Smooth muscle cell (in vitro differentiated cells): ENCODE data around the gene PCGF2. TPM values are rescaled to one million over a fixed set of nuclear protein-coding genes. Genes with fewer than 3 reads are reported as not detected.

ENCODE experiments used
- DNase-seq: peaks from one replicate; lab custom pipeline; 2025; ENCODE audit not compliant: unreplicated experiment; lab: John Stamatoyannopoulos, UW
- H2AFZ ChIP-seq: fragments of 200-600 bp; sonication (generic); 2 replicates; pipeline ENCODE4 v1.6.0; 2016; ENCODE audit warnings: antibody characterized with exemption, low read depth, mild to moderate bottlenecking
- H3F3A ChIP-seq: fragments of 200-600 bp; sonication (generic); 2 replicates; pipeline ENCODE4 v1.6.0; 2017; ENCODE audit warnings: antibody characterized with exemption, low read depth
- H3K27ac ChIP-seq: fragments of 200-600 bp; sonication (generic); 2 replicates; pipeline ENCODE4 v1.5.1; 2016; ENCODE audit warnings: low read depth, mild to moderate bottlenecking
- H3K27me3 ChIP-seq: fragments of 200-600 bp; sonication (generic); 2 replicates; pipeline ENCODE4 v1.6.1; 2016; ENCODE audit warnings: low read depth, mild to moderate bottlenecking
- H3K36me3 ChIP-seq: fragments of 200-600 bp; sonication (generic); 2 replicates; pipeline ENCODE4 v1.5.1; 2016; ENCODE audit warnings: low read depth
- H3K4me1 ChIP-seq: fragments of 200-600 bp; sonication (generic); 2 replicates; pipeline ENCODE4 v1.5.1; 2016; ENCODE audit warnings: low read depth
- H3K4me2 ChIP-seq: fragments of 200-600 bp; sonication (generic); 2 replicates; pipeline ENCODE4 v1.6.0; 2016; ENCODE audit warnings: mild to moderate bottlenecking
- H3K4me3 ChIP-seq: fragments of 200-600 bp; sonication (generic); 2 replicates; pipeline ENCODE4 v1.5.1; 2016; ENCODE audit warnings: mild to moderate bottlenecking
- H3K79me2 ChIP-seq: fragments of 200-600 bp; sonication (generic); 2 replicates; pipeline ENCODE4 v1.6.0; 2016; ENCODE audit warnings: low read depth, mild to moderate bottlenecking
- H3K9ac ChIP-seq: fragments of 200-600 bp; sonication (generic); 2 replicates; pipeline ENCODE4 v1.6.0; 2016; ENCODE audit warnings: low read depth
- H3K9me3 ChIP-seq: fragments of 200-600 bp; sonication (generic); replicated peaks from 2 replicates; pipeline ENCODE4 v1.5.1; 2016; ENCODE audit warnings: low read depth
- H4K20me1 ChIP-seq: fragments of 200-600 bp; sonication (generic); 2 replicates; pipeline ENCODE4 v1.6.0; 2016; ENCODE audit warnings: low read depth
- CTCF ChIP-seq: fragments of 200-600 bp; sonication (generic); IDR thresholded peaks from 2 replicates; pipeline ENCODE4 v1.5.1; 2017; ENCODE audit warnings: borderline replicate concordance, mild to moderate bottlenecking, antibody characterized with exemption; ENCODE audit not compliant: insufficient read depth, poor library complexity, severe bottlenecking
- WGBS: methylation state at CpG from one replicate; pipeline ENCODE4 v1.1.7; 2016; ENCODE audit warnings: low lambda C conversion rate; 5-methylcytosine and 5-hydroxymethylcytosine counted together
- polyA plus RNA-seq: library from polyadenylated mRNA; unstranded; fragments of >200 nt; fragmentation: Nextera tagmentation; extraction: Ambion mirVana; gene quantifications from 2 replicates; pipeline ENCODE4 v1.2.1, GENCODE V29; 2016
- total RNA-seq: library from RNA; depleted of rRNA; stranded (reverse); fragments of >200 nt; gene quantifications from 2 replicates; pipeline ENCODE4 v1.2.3, GENCODE V29; 2014

Gene PCGF2
- total and polyA plus RNA-seq, 2 experiments from 2014 or later: 6.1 to 11.6 TPM

GRCh38 chr17:38751144-38751807, 3.1 kb upstream of the PCGF2 start:
- H3K27ac ChIP-seq: no peak overlapping the region
- WGBS: 3% methylated on average over 10 of the region's 10 CpGs
- peaks cover 11% of the 10 kb centered on the region for H3F3A ChIP-seq
- H3K36me3 ChIP-seq: no peaks in the 10 kb centered on the region
- no peak for TF ChIP-seq CTCF
- H3K9me3 ChIP-seq: no peaks in the 10 kb centered on the region
- peak overlapping the region; percentile 72 for H3K4me3 ChIP-seq
- no peak overlapping the region for H3K9ac ChIP-seq
- H2AFZ ChIP-seq: peak overlapping the region; percentile 64
- H3K79me2 ChIP-seq: peaks cover 38% of the 10 kb centered on the region
- H3K27me3 ChIP-seq: peaks cover 6% of the 10 kb centered on the region
- H3K4me1 ChIP-seq: peaks cover 27% of the 10 kb centered on the region
- no peak for DNase-seq
- H3K4me2 ChIP-seq: peak overlapping the region; percentile 98
- H4K20me1 ChIP-seq: peaks cover 11% of the 10 kb centered on the region

GRCh38 chr17:38750312-38751121, 2.4 kb upstream of the PCGF2 start:
- Histone ChIP-seq H3K4me1 (peaks cover 33% of the 10 kb centered on the region), H4K20me1 (peaks cover 18% of the 10 kb centered on the region), H3K27me3 (peaks cover 6% of the 10 kb centered on the region), H3K9me3 (no peaks in the 10 kb centered on the region), H3K27ac (no peak overlapping the region), H3K79me2 (peaks cover 46% of the 10 kb centered on the region), H3K4me2 (peak overlapping the region; percentile 98), H3F3A (peaks cover 11% of the 10 kb centered on the region), H3K9ac (no peak overlapping the region), H3K4me3 (peak overlapping the region; percentile 72), H2AFZ (peak overlapping the region; percentile 64), H3K36me3 (no peaks in the 10 kb centered on the region)
- TF ChIP-seq CTCF: no peak
- 11% methylated on average over 28 of the region's 28 CpGs for WGBS
- DNase-seq: no peak

- H3K4me1 ChIP-seq: peaks cover 33% of the 10 kb centered on the region
- H2AFZ ChIP-seq: peak overlapping the region; percentile 16
- H3K36me3 ChIP-seq: no peaks in the 10 kb centered on the region
- DNase-seq: no peak
- H3K79me2 ChIP-seq: peaks cover 51% of the 10 kb centered on the region
- H4K20me1 ChIP-seq: peaks cover 24% of the 10 kb centered on the region
- WGBS: 4% methylated on average over 11 of the region's 12 CpGs
- peaks cover 11% of the 10 kb centered on the region for H3F3A ChIP-seq
- no peak for TF ChIP-seq CTCF
- H3K27ac ChIP-seq: no peak overlapping the region
- H3K27me3 ChIP-seq: peaks cover 6% of the 10 kb centered on the region
- H3K4me3 ChIP-seq: peak overlapping the region; percentile 72
- H3K4me2 ChIP-seq: peak overlapping the region; percentile 98
- H3K9ac ChIP-seq: no peak overlapping the region
- H3K9me3 ChIP-seq: no peaks in the 10 kb centered on the region
Observed at GRCh38 chr17:38750044-38750311, 1.8 kb upstream of the PCGF2 start.
